Right atrium auricular region (tissue), 2 donors: ENCODE data around the gene HSF2BP. TPM values are rescaled to one million over a fixed set of nuclear protein-coding genes. Genes with fewer than 3 reads are reported as not detected.

Experiments used
- DNase-seq: peaks from one replicate; pipeline ENCODE4 v3.0.0-alpha.2; 2019; ENCODE audit warnings: low spot score
- H3K27ac ChIP-seq, 2 donors: fragments of 200-600 bp; sonication (generic); 1 replicate in 1 of 2; 2 replicates in 1 of 2; pipeline ENCODE4 v1.5.1; 2016 to 2019
- H3K27me3 ChIP-seq, 2 donors: fragments of 200-600 bp; sonication (generic); one replicate each; pipeline versions ENCODE4 v1.5.1 to v1.6.0; 2017 to 2019
- H3K36me3 ChIP-seq: fragments of 200-600 bp; sonication (generic); one replicate; pipeline ENCODE4 v1.5.1; 2016
- H3K4me1 ChIP-seq, 2 donors: fragments of 200-600 bp; sonication (generic); one replicate each; pipeline versions ENCODE4 v1.5.1 to v1.6.0; 2017 to 2019
- H3K4me3 ChIP-seq, 2 donors: fragments of 200-600 bp; sonication (generic); 1 replicate in 1 of 2; 2 replicates in 1 of 2; pipeline ENCODE4 v1.5.1; 2017 to 2019; ENCODE audit warnings: mild to moderate bottlenecking in 1 of 2, moderate library complexity in 1 of 2
- H3K9me3 ChIP-seq, 2 donors: fragments of 200-600 bp; sonication (generic); one replicate each; pipeline ENCODE4 v1.5.1; 2019
- CTCF ChIP-seq, 2 donors: fragments of 200-600 bp; sonication (generic); IDR thresholded peaks; one replicate each; pipeline ENCODE4 v1.5.1; 2019; ENCODE audit warnings: antibody characterized with exemption in 2 of 2
- total RNA-seq, 2 donors: library from RNA; depleted of rRNA; stranded (reverse); fragments of >200 nt; gene quantifications; one replicate each; pipeline ENCODE4 v1.1.0, GENCODE V29; 2016

The HSF2BP gene
- total RNA-seq, 2 donors from 2014 or later = 0.44 to 0.67 TPM

GRCh38 chr21:43631411-43632107 lies 27.7 kb downstream of the HSF2BP start:
- no peak overlapping the region for H3K4me3 ChIP-seq
- H3K27ac ChIP-seq = no peak overlapping the region
- H3K4me1 ChIP-seq = no peaks in the 10 kb centered on the region
- H3K9me3 ChIP-seq = peaks cover 0 to 8% of the 10 kb centered on the region in 2 donors
- no peak for DNase-seq
- no peaks in the 10 kb centered on the region for H3K36me3 ChIP-seq
- TF ChIP-seq CTCF (IDR thresholded peaks at IDR 0.05) = no peak
- no peaks in the 10 kb centered on the region for H3K27me3 ChIP-seq

GRCh38 chr21:43627527-43627926 lies 31.8 kb downstream of the HSF2BP start:
- Histone ChIP-seq H3K9me3 (peaks cover 0 to 8% of the 10 kb centered on the region in 2 donors), H3K27me3 (no peaks in the 10 kb centered on the region), H3K4me3 (no peak overlapping the region), H3K27ac (no peak overlapping the region), H3K4me1 (no peaks in the 10 kb centered on the region), H3K36me3 (no peaks in the 10 kb centered on the region)
- TF ChIP-seq CTCF (IDR thresholded peaks at IDR 0.05) = no peak
- no peak for DNase-seq

GRCh38 chr21:43626390-43626789 lies 32.9 kb downstream of the HSF2BP start:
- Histone ChIP-seq H3K27me3 (no peaks in the 10 kb centered on the region), H3K36me3 (no peaks in the 10 kb centered on the region), H3K9me3 (peaks cover 0 to 8% of the 10 kb centered on the region in 2 donors), H3K27ac (no peak overlapping the region), H3K4me1 (no peaks in the 10 kb centered on the region), H3K4me3 (no peak overlapping the region)
- no peak for DNase-seq
- TF ChIP-seq CTCF (IDR thresholded peaks at IDR 0.05) = no peak

- TF ChIP-seq CTCF (IDR thresholded peaks at IDR 0.05) = no peak
- Histone ChIP-seq H3K4me3 (no peak overlapping the region), H3K4me1 (no peaks in the 10 kb centered on the region), H3K27me3 (no peaks in the 10 kb centered on the region), H3K9me3 (peaks cover 5 to 24% of the 10 kb centered on the region in 2 donors), H3K27ac (no peak overlapping the region), H3K36me3 (no peaks in the 10 kb centered on the region)
- DNase-seq = no peak
Observed at GRCh38 chr21:43624339-43624738, 34.9 kb downstream of the HSF2BP start.

GRCh38 chr21:43623588-43623987 lies 35.7 kb downstream of the HSF2BP start:
- H3K9me3 ChIP-seq = peaks cover 5 to 20% of the 10 kb centered on the region in 2 donors
- H3K36me3 ChIP-seq = no peaks in the 10 kb centered on the region
- no peaks in the 10 kb centered on the region for H3K27me3 ChIP-seq
- no peak overlapping the region for H3K4me3 ChIP-seq
- no peak for DNase-seq
- no peak for TF ChIP-seq CTCF (IDR thresholded peaks at IDR 0.05)
- H3K4me1 ChIP-seq = no peaks in the 10 kb centered on the region
- H3K27ac ChIP-seq = no peak overlapping the region

GRCh38 chr21:43622796-43623195 lies 36.5 kb downstream of the HSF2BP start:
- Histone ChIP-seq H3K36me3 (no peaks in the 10 kb centered on the region), H3K27ac (no peak overlapping the region), H3K4me3 (no peak overlapping the region), H3K9me3 (peaks cover 5 to 17% of the 10 kb centered on the region in 2 donors), H3K4me1 (no peaks in the 10 kb centered on the region), H3K27me3 (no peaks in the 10 kb centered on the region)
- no peak for DNase-seq
- TF ChIP-seq CTCF (IDR thresholded peaks at IDR 0.05) = no peak
